Measurements from ENCODE around the gene FAIM2.

The FAIM2 gene

GRCh38 chr12:49917166-49917787 lies 13.6 kb upstream of the FAIM2 start:
- no peak for DNase-seq

GRCh38 chr12:49916129-49916919 lies 12.6 kb upstream of the FAIM2 start:
- DNase-seq = no peak

DNA sequence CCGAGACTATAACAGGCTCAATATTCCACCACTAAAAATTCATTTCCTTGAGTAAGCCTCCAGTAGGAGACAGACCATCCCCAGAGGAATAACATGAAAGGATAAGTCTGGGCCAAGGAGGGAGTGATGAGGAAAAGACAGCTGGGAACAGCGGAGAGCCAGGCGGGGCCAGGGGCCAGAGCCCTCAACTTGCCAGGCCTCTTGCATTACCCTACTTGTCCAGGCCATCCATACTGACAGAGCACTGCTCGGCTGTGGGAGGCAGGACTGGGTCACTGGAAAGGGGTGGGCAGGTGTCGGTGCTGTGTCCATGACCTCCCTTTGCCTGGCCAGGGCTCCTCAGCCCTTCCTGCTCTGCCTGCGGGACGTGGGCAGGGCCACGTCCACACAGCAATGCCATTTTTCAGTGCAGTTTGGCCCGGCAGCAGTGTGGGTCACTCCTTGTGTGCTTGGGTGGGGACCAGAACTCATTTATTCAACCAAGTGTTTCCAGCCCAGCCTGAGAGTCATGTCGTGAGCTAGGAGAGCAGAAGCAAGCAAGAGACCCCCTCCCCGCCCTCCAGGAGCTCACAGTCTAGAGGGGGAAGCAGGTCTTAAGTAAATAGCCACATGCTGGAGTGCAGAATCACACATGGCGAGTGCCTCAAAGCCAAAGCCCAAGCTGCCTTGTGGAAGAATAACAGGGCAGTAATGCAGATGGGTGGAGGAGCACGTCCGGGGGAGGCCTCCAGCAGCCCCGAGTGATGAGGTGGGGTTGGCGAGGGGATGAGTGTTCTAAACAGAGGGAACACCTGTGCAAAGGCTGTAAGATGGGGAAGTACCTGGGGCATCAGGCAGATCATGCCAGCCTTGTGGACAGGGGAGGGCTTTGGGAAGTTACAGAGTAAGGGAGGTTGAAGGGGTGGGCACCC lies 8.9 kb upstream of the FAIM2 start:
- no peak for DNase-seq

DNA sequence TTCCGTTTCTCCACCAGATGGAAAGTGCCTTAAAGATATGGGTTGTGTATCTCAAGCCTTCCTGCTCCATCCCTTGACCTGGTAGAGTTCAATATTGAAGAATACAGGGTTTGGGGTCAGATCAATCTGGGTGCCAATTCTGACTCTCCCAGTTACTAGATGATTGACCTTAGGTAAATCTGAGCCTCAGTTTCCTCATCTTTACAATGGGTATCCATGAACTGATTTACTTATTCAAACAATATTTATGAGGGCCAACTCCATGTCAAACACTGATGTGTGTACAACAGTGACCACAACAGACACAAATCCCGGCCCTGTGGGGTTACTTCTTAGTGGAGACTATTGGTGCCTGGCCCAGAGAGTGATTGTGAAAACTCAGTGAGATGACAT lies 7.5 kb upstream of the FAIM2 start:
- DNase-seq = no peak

GRCh38 chr12:49910331-49911212 lies 6.9 kb upstream of the FAIM2 start:
- DNase-seq = no peak

GRCh38 chr12:49909826-49910225 lies 6.1 kb upstream of the FAIM2 start:
- no peak for DNase-seq

- no peak for DNase-seq
Observed at GRCh38 chr12:49909356-49909755, 5.7 kb upstream of the FAIM2 start.

DNA sequence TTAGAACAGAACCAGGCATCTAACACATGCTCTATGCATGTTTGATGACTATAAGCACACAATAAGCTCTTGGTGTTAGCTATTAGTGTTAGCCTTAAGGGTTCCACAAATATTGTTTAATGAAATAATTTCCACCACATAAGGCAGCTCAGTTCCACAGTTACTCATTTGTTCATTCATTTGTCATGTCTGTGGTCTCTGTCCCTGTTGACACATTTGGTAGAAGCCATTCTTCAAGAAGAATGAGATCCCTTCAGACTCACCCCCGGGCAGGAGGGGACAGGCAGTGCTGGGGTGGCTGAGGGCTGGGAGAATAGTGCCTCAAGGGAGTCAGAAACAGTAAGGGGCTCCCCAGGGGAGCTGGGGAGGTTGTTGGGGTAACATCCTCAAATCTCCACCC lies 3.7 kb upstream of the FAIM2 start:
- no peak for DNase-seq

- DNase-seq = no peak
Observed at GRCh38 chr12:49905718-49906314, 2.1 kb upstream of the FAIM2 start.

- no peak for DNase-seq
Observed at GRCh38 chr12:49904601-49905000, 901 bp upstream of the FAIM2 start.

DNA sequence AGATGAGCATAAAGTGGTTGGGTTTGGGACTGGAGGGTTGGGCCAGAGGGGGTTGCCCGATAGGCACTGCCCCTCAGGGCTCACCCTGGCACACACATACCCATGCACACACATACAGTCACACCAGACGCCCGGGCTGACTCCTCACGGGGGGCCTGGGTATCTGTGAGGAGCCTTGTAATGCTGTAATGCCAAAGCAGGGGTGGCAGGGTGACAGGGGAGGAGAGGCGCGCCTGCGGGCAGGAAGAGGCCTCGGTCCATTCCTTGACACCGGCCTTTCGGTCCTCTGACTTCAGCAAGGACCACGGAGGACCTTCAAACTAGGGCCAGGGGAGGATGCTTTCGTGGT lies 375 bp downstream of the FAIM2 start:
- no peak for DNase-seq

DNA sequence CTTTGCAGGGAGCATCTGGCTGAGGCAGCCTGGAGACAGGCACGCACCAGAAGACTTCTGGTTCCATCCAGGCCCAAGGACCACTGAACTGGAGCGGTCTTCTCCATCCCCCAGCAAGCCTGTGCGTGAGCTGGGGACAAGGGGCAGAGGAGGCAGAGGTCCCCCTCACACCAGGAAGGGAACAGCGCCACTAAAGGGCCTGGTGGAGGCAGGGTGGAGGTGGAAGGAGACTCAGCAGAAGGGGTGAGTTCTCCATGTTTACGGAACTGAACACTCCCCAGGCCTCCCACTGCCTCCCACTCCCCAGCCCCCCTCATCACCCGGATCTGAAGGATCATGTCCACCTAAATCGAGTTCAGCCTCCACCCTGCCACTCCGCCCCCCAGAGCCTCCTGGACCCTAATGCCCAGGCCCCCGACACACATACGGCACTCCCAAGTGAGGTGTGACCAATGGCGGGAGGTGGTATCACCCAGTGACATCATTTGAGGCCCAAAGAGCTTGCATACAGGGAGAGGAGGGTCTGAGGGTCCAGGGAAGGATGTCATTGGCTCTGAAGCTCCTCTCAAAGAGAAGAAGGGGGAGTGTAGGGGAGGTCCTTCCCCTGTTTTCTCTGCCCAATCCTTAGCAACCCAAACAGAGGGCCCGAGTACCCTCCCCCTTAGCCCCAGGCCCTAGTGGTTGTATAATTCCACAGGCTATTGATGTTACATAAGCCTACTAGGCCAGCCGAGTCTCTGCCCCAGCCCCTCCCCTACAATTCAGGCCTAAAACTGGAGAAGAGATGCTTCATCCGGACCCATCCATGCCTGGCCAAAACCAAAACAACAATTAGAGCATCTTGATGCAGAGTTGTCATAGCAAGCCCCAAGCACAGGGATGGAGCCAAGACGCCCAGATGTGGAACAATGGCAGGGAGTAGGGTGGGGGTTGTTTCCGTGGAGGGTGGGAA lies 1.0 kb downstream of the FAIM2 start:
- DNase-seq = no peak

- DNase-seq = no peak
Observed at GRCh38 chr12:49901986-49902385, 1.7 kb downstream of the FAIM2 start.

GRCh38 chr12:49901026-49901425 lies 2.7 kb downstream of the FAIM2 start:
- DNase-seq = no peak

- no peak for DNase-seq
Observed at GRCh38 chr12:49900371-49900770, 3.3 kb downstream of the FAIM2 start.

DNA sequence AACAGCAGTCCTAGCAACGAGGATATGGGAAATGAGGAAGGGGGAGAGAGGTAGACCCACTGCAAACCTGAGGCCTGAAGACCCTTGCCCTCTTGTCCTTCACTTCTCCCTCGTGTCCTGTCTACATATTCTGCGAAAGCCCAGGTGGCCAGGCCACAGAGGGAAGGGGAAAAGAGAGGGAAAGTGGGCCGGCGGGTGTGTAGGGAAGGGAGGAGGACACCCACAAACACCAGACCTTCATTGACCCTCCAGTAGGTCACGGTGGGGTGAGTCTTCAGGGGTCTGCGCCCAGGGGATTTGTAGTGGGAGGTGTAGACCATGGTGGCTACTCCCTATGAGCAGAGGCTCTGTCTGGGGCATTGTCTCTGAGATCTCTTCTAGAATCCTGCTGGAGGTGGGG lies 3.8 kb downstream of the FAIM2 start:
- DNase-seq = no peak

- DNase-seq = no peak
Observed at GRCh38 chr12:49899286-49899843, 4.3 kb downstream of the FAIM2 start.

- DNase-seq = no peak
Observed at GRCh38 chr12:49897276-49897675, 6.4 kb downstream of the FAIM2 start.

DNA sequence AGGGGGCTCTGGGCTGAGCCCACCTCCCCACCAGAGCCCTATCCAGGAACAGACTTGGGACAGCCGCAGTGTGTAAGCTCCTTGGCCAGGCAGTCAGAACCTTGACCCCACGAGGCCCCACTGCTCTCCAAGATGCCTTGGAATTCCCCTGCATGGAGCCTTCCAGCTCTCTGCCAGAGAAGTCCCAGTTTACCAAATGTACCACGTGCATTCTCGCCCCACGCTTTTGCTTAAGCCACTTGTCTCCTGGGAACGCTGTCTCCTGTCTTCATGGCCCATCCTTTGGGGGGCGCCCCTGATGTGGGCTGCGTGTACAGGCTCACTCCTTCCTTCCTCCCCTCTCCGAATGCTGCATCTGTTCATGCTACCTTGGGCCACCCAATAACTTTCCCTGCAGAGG lies 7.9 kb downstream of the FAIM2 start:
- DNase-seq = no peak

DNA sequence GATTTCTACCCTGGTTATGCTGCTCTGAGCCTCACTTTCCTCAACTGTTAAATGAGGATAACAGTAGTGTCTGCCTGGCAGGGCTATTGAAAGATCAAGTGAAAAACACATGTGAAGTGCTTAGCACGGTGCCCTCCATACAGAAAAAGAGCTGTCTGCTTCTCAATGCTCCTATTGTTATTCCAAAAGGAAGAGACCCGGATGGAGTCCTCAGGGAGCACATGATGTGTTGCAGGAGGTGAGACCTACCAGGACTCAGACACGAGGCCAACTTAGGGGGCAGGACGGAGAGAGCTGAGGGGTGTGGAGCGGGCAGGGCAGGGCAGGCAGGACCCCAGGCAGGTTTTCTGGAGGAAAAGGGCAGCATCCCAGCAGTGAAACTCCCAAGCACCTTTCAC lies 8.9 kb downstream of the FAIM2 start:
- no peak for DNase-seq

Measured in NCI-H2171 (cell line).